Stimulated activated naive CD8-positive, alpha-beta T cell treated with anti-CD3 and anti-CD28 coated beads, Interleukin-15, Interleukin-2, amounts not matched to agents 100 ng/mL and 50 ng/mL, for 24 hours (primary cell): ENCODE data around the gene CLEC4G.
"Not testable (repeated sequence)": the region's sequence is repeated elsewhere in the genome, so short reads cannot be mapped to it uniquely, and the experiment has no call there.

Source experiments
- H3K27ac Mint-ChIP-seq: one replicate; pipeline ENCODE4 v1.8.0; 2021; ENCODE audit warnings: mild to moderate bottlenecking, mixed read lengths
- H3K27me3 Mint-ChIP-seq: one replicate; pipeline ENCODE4 v1.8.0; 2021; ENCODE audit warnings: mixed read lengths
- H3K36me3 Mint-ChIP-seq: one replicate; pipeline ENCODE4 v1.8.0; 2021; ENCODE audit warnings: low read depth, mixed read lengths
- H3K4me1 Mint-ChIP-seq: one replicate; pipeline ENCODE4 v1.8.0; 2021; ENCODE audit warnings: low read depth, mixed read lengths
- H3K4me3 Mint-ChIP-seq: one replicate; pipeline ENCODE4 v1.8.0; 2021; ENCODE audit warnings: mild to moderate bottlenecking, mixed read lengths
- H3K9me3 Mint-ChIP-seq: one replicate; pipeline ENCODE4 v1.8.0; 2021; ENCODE audit warnings: mixed read lengths

Gene CLEC4G, protein sequence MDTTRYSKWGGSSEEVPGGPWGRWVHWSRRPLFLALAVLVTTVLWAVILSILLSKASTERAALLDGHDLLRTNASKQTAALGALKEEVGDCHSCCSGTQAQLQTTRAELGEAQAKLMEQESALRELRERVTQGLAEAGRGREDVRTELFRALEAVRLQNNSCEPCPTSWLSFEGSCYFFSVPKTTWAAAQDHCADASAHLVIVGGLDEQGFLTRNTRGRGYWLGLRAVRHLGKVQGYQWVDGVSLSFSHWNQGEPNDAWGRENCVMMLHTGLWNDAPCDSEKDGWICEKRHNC

DNA sequence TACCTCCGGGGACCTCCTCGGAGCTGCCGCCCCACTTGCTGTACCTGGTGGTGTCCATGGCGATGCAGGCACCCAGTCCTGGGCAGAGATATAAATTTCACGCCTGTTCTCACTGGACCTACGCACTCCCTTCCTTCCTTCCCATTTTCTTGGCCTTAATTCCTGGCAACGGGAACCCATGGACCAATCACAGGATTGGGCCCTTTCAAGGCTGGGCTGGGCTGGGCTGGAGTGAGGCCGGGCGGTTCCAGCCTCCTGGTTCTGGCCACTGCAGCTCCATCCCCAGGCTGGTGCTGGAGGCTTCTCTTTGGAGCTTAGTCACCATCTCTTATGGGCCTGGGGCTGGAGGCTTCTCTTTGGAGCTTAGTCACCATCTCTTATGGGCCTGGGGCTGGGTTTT is at the start of gene CLEC4G:
CLEC4G (minus strand) TSS at position 66 of the 400 bp plus-strand sequence; CDS start at position 58, 8 bp downstream.
- Mint-ChIP-seq H3K4me1 (peaks cover 21% of the 10 kb centered on the region), H3K27me3 (peaks cover 63% of the 10 kb centered on the region), H3K9me3 (no peaks in the 10 kb centered on the region), H3K27ac (no peak within 1 kb of the TSS), H3K36me3 (no peaks in the 10 kb centered on the region), H3K4me3 (no peak within 1 kb of the TSS)

DNA sequence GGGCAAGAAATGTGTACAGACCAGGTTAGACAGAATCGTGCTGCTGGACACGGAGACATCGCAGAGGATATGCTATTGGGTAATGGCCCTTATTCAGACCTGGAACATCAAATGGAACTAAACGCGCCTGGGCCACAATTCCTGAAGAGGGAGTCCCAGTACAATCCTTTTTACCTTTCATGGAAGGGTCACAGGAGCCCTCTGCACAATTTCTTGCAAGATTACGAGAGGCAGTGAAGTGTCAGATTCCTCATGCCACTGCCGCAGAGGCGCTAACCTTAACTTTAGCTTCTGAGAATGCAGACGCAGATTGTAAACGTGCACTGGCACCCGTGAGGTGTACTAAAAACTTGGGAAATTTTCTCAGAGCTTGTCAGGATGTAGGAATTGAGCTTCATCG is 49.2 kb upstream of the CLEC4G start:
- no peaks in the 10 kb centered on the region for H3K4me1 Mint-ChIP-seq
- H3K27me3 Mint-ChIP-seq: peaks cover 51% of the 10 kb centered on the region
- H3K4me3 Mint-ChIP-seq: no peak overlapping the region
- H3K36me3 Mint-ChIP-seq: no peaks in the 10 kb centered on the region
- H3K27ac Mint-ChIP-seq: no peak overlapping the region
- H3K9me3 Mint-ChIP-seq: no peaks in the 10 kb centered on the region

DNA sequence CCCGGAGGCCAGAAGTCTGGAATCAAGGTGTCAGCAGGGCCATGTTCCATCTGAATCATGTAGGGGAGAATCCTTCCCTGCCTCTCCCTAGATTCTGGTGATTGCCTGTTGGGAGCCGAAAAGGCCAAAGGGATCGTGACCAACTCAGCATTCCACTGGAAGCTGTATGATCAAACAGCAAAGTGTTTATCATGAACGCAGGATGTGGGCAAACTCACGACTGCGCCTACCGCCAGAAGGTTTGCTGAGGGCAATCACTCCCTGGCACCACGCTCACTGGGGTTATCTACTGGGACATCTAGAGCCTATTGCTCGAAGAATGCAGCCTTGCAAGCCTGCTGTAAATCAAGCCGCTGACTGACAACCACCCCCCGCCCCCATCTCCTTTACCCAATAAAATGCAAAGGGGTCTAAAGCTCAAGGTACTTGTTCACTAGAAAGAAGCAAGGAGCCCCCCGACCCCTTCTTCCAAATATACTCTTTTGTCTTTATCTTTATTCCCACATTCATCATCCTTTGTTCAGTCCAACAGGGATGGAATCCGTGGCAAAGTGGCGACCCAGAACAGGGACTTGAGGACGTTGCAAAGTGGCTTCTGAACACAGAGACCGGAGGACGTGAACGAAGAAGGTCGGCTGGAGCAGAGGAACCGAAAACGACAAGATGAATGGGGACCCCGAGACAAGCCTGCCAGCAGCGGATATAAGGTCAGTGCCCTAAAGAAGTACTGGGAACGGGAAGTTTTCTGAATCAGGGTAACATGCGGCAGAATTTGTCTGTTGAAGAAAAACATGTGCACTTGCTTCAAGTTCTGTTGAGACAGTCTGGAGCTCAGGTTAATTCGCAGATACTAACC is 47.9 kb upstream of the CLEC4G start:
- peaks cover 53% of the 10 kb centered on the region for H3K27me3 Mint-ChIP-seq
- no peaks in the 10 kb centered on the region for H3K36me3 Mint-ChIP-seq
- no peaks in the 10 kb centered on the region for H3K9me3 Mint-ChIP-seq
- H3K4me3 Mint-ChIP-seq: no peak overlapping the region
- no peaks in the 10 kb centered on the region for H3K4me1 Mint-ChIP-seq
- H3K27ac Mint-ChIP-seq: no peak overlapping the region

DNA sequence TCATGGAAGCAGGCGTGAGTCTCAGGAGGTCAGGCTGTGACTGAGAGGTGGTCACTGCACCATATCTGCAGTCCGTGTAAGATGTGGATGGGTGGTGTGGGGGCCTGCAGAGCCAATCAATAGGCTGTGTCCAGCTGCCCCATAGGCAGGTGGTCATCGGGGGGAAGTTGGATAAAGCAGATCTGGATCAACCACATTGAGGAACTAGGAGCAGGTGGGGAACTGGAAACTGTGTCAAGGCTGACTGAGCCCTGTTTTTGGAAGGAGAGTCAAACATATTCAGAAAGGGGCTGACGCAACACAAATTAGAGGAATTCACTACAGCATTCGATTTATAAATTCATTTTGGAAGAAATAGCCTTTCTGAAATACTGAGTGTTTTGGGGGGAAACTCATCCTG is 46.2 kb upstream of the CLEC4G start:
- Mint-ChIP-seq H3K4me1 (peaks cover 9% of the 10 kb centered on the region), H3K36me3 (no peaks in the 10 kb centered on the region), H3K4me3 (no peak overlapping the region), H3K9me3 (no peaks in the 10 kb centered on the region), H3K27me3 (peaks cover 40% of the 10 kb centered on the region), H3K27ac (no peak overlapping the region)

DNA sequence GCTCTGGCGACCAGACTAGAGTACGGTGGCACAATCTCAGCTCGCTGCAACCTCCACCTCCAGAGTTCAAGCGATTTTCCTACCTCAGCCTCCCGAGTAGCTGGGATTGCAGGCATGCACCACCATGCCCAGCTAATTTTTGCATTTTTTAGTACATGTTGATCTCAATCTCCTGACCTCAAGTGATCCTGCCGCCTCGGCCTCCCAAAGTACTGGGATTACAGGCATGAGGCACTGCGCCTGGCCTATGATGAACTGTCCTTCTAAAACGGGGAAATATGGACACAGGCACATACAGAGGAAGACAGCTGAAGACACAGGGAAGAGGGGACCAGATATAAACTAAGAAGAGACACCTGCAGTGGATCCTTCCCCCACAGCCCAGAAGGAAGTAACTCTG is 43.9 kb upstream of the CLEC4G start:
- H3K36me3 Mint-ChIP-seq: no peaks in the 10 kb centered on the region
- no peak overlapping the region for H3K27ac Mint-ChIP-seq
- H3K9me3 Mint-ChIP-seq: no peaks in the 10 kb centered on the region

DNA sequence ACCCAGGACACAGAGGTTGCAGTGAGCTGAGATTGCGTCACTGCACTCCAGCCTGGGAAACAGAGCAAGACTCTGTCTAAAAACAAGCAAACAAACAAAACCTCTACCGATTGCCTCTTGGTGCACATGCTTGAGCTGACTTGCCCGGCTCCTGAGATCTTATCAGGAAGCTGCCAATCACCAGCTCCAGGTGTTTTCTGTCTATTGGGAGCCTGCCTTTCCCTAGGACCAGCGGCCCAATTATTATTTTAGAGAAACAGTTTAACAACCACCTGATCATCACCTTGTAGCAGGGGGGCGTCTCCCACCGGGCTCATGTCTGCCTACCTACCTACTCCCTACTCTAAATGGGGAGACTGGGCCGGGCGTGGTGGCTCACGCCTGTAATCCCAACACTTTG is 41.9 kb upstream of the CLEC4G start:
- H3K4me1 Mint-ChIP-seq: peaks cover 29% of the 10 kb centered on the region
- H3K4me3 Mint-ChIP-seq: no peak overlapping the region
- H3K36me3 Mint-ChIP-seq: no peaks in the 10 kb centered on the region
- H3K27ac Mint-ChIP-seq: no peak overlapping the region
- H3K9me3 Mint-ChIP-seq: no peaks in the 10 kb centered on the region
- H3K27me3 Mint-ChIP-seq: peaks cover 35% of the 10 kb centered on the region

More for the DNA sequence above, 43.9 kb upstream of the CLEC4G start:
- peaks cover 29% of the 10 kb centered on the region for H3K4me1 Mint-ChIP-seq
- H3K4me3 Mint-ChIP-seq: no peak overlapping the region
- peaks cover 29% of the 10 kb centered on the region for H3K27me3 Mint-ChIP-seq

DNA sequence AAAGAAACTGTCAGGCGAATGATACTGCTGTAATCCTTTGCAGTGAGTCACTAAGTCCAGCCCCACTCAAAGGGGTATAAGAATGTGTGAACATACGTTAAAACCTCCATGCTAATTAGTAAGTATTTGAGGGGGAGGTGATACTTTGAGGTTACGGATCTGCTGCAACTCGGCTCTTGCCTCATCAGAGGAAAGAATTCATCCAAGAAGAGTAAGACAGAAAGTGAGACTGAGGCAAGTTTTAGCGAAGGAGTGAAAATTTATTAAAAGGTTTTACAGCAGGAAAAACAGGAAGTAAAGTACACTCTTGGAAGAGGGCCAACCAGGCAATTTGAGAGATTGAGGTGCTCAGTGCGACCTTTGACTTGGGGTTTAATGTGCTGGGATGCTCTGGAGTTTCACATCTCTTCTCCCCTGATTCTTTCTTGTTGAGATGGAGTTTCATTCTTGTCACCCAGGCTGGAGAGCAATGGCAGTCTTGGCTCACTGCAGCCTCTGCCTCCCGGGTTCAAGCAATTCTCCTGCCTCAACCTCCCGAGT is 40.9 kb upstream of the CLEC4G start:
- H3K36me3 Mint-ChIP-seq: no peaks in the 10 kb centered on the region
- peaks cover 29% of the 10 kb centered on the region for H3K4me1 Mint-ChIP-seq
- H3K4me3 Mint-ChIP-seq: peak overlapping the region; percentile 41
- H3K9me3 Mint-ChIP-seq: no peaks in the 10 kb centered on the region
- H3K27me3 Mint-ChIP-seq: peaks cover 36% of the 10 kb centered on the region
- H3K27ac Mint-ChIP-seq: peak overlapping the region; percentile 81

DNA sequence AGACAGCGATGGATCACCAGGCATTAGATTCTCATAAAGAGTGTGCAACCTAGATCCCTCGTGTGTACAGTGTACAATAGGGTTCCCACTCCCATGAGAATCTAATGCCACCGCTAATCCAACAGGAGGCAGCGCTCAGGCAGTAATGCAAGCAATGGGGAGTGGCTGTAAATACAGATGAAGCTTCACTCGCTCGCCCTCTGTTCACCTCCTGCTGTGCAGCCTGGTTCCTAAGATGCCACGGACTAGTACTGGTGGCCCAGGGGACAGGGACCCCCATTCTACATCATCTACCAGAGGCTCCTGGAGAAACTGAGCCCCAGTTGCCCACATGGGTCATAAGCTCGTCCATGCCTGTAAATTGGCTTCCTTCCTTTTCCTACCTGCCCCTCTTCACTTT is 39.2 kb upstream of the CLEC4G start:
- H3K27me3 Mint-ChIP-seq: peaks cover 31% of the 10 kb centered on the region
- peaks cover 29% of the 10 kb centered on the region for H3K4me1 Mint-ChIP-seq
- H3K4me3 Mint-ChIP-seq: no peak overlapping the region

DNA sequence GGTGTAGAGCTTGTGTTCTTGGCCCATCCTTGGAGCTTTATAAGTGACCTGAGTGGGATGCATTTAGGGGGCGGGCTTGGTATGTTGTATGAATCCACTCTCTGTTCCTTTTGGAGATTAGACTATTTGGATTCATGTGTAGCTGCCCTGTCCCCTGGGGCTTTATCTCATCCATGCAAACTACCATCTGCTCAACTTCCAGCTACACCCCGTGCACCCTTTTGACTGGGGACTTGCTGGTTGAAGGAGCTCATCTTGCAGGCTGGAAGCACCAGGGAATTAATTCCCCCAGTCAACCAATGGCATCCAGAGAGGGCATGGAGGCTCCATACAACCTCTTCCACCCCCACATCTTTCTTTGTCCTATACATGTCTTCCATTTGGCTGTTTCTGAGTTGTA is 37.3 kb upstream of the CLEC4G start:
- Mint-ChIP-seq H3K27ac (no peak overlapping the region), H3K27me3 (peaks cover 23% of the 10 kb centered on the region), H3K4me1 (peaks cover 29% of the 10 kb centered on the region)

More for the DNA sequence above, 39.2 kb upstream of the CLEC4G start:
- Mint-ChIP-seq H3K36me3 (no peaks in the 10 kb centered on the region), H3K27ac (peak overlapping the region; percentile 54), H3K9me3 (no peaks in the 10 kb centered on the region)

DNA sequence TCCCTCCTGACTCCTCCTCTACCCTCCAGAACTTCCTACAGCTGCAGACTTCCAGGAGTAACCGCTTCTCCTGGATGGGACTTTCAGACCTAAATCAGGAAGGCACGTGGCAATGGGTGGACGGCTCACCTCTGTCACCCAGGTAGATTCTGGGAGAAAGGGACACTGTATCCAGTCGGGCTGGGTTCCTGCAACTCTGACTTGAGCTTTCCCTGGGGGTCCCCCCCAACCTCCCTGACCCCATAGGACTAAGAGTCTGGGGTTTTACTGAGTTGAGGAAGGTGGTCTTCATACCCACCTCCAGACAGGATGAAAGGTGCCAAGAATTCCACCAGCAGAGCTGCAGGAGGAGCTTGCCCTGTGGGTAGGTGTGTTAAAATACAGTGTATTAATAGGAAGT is 35.6 kb upstream of the CLEC4G start:
- Mint-ChIP-seq H3K27ac (no peak overlapping the region), H3K4me3 (no peak overlapping the region), H3K9me3 (no peaks in the 10 kb centered on the region), H3K27me3 (peaks cover 30% of the 10 kb centered on the region), H3K36me3 (no peaks in the 10 kb centered on the region), H3K4me1 (peaks cover 14% of the 10 kb centered on the region)

More for the DNA sequence above, 37.3 kb upstream of the CLEC4G start:
- no peak overlapping the region for H3K4me3 Mint-ChIP-seq
- H3K36me3 Mint-ChIP-seq: no peaks in the 10 kb centered on the region
- no peaks in the 10 kb centered on the region for H3K9me3 Mint-ChIP-seq

DNA sequence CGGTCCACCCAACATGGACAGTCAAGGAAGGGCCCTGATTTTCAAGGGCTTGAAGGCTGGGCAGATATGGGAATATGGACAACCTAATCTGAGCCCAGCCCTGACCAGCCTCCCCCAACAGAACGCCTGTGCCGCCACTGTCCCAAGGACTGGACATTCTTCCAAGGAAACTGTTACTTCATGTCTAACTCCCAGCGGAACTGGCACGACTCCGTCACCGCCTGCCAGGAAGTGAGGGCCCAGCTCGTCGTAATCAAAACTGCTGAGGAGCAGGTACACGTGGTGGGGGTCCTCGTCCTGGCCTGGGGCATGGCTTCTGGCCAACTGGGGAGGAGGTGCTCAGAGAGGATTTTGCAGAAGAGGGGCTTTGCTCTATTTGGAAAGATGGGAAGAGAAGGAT is 34.6 kb upstream of the CLEC4G start:
- Mint-ChIP-seq H3K4me1 (peaks cover 4% of the 10 kb centered on the region), H3K27me3 (peaks cover 30% of the 10 kb centered on the region), H3K9me3 (no peaks in the 10 kb centered on the region)

DNA sequence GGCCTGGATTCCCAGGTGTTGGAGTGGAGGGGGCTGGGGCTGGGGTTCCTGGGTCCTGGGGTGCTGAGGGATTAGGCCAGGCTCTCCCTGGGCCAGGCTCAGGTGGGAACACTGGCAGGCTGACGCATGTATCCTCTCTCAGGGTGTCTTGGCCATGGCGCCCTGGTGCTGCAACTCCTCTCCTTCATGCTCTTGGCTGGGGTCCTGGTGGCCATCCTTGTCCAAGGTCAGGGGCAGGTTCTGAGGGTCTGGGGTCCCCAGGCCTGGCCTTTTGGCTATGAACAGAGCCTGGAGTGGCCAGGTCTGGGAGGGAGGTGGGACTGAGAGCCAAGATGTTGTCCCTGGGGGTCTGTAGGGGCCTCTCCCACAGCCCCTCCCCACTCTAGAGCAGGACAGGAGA is 33.1 kb upstream of the CLEC4G start:
- not testable (repeated sequence) for H3K36me3 Mint-ChIP-seq, H3K27ac Mint-ChIP-seq, H3K9me3 Mint-ChIP-seq, H3K4me3 Mint-ChIP-seq, H3K4me1 Mint-ChIP-seq
- peaks cover 23% of the 10 kb centered on the region for H3K27me3 Mint-ChIP-seq

More for the DNA sequence above, 34.6 kb upstream of the CLEC4G start:
- Mint-ChIP-seq H3K4me3 (no peak overlapping the region), H3K27ac (no peak overlapping the region), H3K36me3 (no peaks in the 10 kb centered on the region)

DNA sequence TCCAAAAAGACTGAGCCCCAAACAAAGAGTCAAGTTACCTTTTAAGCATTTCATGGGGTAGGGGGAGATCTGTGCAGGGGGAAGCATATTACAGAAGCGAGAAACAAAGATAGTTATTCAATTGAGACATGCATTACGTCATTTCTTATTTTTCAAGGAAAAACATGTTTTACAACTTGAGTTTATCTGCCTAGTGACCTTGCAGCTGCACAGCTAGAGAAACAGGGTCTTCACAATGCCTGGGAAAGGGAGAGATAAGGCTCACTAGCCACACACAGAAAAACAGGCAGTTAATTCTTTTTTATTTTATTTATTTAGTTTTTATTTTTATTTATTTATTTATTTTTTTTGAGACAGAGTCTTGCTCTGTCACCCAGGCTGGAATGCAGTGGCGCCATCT is 32.2 kb upstream of the CLEC4G start:
- peaks cover 16% of the 10 kb centered on the region for H3K27me3 Mint-ChIP-seq
- H3K4me1 Mint-ChIP-seq, H3K4me3 Mint-ChIP-seq, H3K27ac Mint-ChIP-seq, H3K9me3 Mint-ChIP-seq, H3K36me3 Mint-ChIP-seq: not testable (repeated sequence)

DNA sequence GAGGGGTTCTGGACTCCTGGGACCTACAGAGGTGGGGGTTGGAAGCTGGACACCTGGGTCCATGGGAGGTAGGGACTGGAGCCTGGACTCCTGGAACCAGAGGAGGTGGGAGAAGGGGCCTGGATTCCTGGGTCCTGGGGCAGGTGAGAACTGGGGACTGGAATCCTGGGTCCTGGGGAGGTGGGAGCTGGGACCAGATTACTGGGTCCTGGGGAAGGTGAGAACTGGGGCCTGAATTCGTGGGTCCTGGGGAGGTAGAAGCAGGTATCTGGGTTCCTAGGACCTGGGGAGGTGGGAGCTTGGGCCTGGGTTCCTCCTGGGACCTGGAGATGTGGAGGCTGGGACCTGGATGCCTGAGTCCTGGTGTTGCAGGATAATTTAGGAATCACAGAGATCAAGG is 31.8 kb upstream of the CLEC4G start:
- H3K9me3 Mint-ChIP-seq: peaks cover 11% of the 10 kb centered on the region
- H3K4me1 Mint-ChIP-seq: no peaks in the 10 kb centered on the region
- H3K4me3 Mint-ChIP-seq: no peak overlapping the region
- H3K36me3 Mint-ChIP-seq: peaks cover 11% of the 10 kb centered on the region
- H3K27me3 Mint-ChIP-seq: peaks cover 14% of the 10 kb centered on the region
- no peak overlapping the region for H3K27ac Mint-ChIP-seq

DNA sequence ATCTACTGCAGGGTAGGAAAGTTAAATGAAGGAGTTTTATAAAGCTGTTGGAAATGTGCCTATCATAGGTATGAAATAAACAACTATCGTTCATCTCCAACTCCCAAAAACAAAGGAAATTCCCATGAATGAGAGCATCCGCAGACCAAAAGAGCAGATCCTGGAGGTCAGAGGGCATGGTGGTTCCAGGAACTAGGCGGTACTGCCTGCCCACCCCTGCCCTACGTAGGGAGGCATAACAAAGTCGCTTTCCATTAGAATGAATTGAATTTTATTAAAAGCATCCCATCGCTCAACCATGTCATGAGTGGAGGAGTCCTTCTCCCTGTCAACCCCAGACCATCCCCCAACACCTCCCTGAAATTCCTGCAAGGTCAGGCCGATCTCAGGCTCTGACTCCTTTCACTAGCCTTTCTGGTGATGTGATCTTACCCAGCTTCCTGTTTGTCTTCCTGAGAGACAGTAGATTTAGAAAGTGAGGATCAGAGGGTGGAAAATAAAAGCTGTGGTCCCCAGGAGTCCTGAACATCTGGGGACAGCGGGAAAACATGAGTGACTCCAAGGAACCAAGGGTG is 30.9 kb upstream of the CLEC4G start, which contains the start of gene CLEC4M:
CLEC4M (plus strand) TSS at position 525 of the 575 bp plus-strand sequence; CDS start at position 549, 24 bp downstream.
- Mint-ChIP-seq H3K4me3 (no peak within 1 kb of the TSS), H3K27me3 (peaks cover 12% of the 10 kb centered on the region), H3K27ac (no peak within 1 kb of the TSS), H3K9me3 (peaks cover 18% of the 10 kb centered on the region), H3K4me1 (no peaks in the 10 kb centered on the region), H3K36me3 (peaks cover 18% of the 10 kb centered on the region)
